Amniotic stem cell (primary cell): ENCODE measurements around the gene CDK5RAP2.
"Not testable (repeated sequence)": the region's sequence is repeated elsewhere in the genome, so short reads cannot be mapped to it uniquely, and the experiment has no call there.

Source experiments
- DNase-seq: peaks from one replicate; lab custom pipeline; 2025; lab: John Stamatoyannopoulos, UW

Gene CDK5RAP2

GRCh38 chr9:120592210-120592609, 12.2 kb upstream of the CDK5RAP2 start:
- no peak for DNase-seq

- no peak for DNase-seq
These were observed 7.4 kb upstream of the CDK5RAP2 start for GRCh38 chr9:120587328-120587727.

GRCh38 chr9:120583958-120584369, 4.0 kb upstream of the CDK5RAP2 start:
- no peak for DNase-seq

- no peak for DNase-seq
These were observed 572 bp downstream of the CDK5RAP2 start for GRCh38 chr9:120579139-120580050.

- no peak for DNase-seq
These were observed 5.5 kb downstream of the CDK5RAP2 start for GRCh38 chr9:120574473-120574872.

- no peak for DNase-seq
These were observed 7.5 kb downstream of the CDK5RAP2 start for GRCh38 chr9:120572472-120572871.

GRCh38 chr9:120571443-120572257, 8.3 kb downstream of the CDK5RAP2 start:
- DNase-seq, result peak; percentile 52

- DNase-seq, result no peak
These were observed 9.7 kb downstream of the CDK5RAP2 start for GRCh38 chr9:120570296-120570695.

- no peak for DNase-seq
These were observed 10.4 kb downstream of the CDK5RAP2 start for GRCh38 chr9:120569556-120569955.

GRCh38 chr9:120568816-120569215, 11.2 kb downstream of the CDK5RAP2 start:
- DNase-seq, result no peak

GRCh38 chr9:120567874-120568273, 12.1 kb downstream of the CDK5RAP2 start:
- DNase-seq, result no peak

GRCh38 chr9:120567081-120567480, 12.9 kb downstream of the CDK5RAP2 start:
- no peak for DNase-seq

- no peak for DNase-seq
These were observed 15.4 kb downstream of the CDK5RAP2 start for GRCh38 chr9:120564589-120564988.

- DNase-seq, result no peak
These were observed 17.0 kb downstream of the CDK5RAP2 start for GRCh38 chr9:120562861-120563443.

GRCh38 chr9:120561709-120562108, 18.3 kb downstream of the CDK5RAP2 start:
- no peak for DNase-seq

- DNase-seq, result no peak
These were observed 20.4 kb downstream of the CDK5RAP2 start for GRCh38 chr9:120559546-120559945.

GRCh38 chr9:120558454-120558853, 21.5 kb downstream of the CDK5RAP2 start:
- no peak for DNase-seq

GRCh38 chr9:120557205-120557604, 22.8 kb downstream of the CDK5RAP2 start:
- DNase-seq, result no peak

GRCh38 chr9:120556775-120557174, 23.2 kb downstream of the CDK5RAP2 start:
- no peak for DNase-seq

GRCh38 chr9:120555839-120556238, 24.1 kb downstream of the CDK5RAP2 start:
- DNase-seq, result no peak

- not testable (repeated sequence) for DNase-seq
These were observed 27.7 kb downstream of the CDK5RAP2 start for GRCh38 chr9:120552210-120552704.
